IMR-90 (cell line): ENCODE results near the gene ADGRG1.

Source experiments
- BHLHE40 ChIP-seq: fragments of 150-350 bp; IDR thresholded peaks from 2 replicates; pipeline ENCODE4 v1.6.1; 2016; ENCODE audit warnings: mild to moderate bottlenecking, low read depth, low read length
- CEBPB ChIP-seq: IDR thresholded peaks from 2 replicates; pipeline ENCODE4 v1.6.1; 2012; ENCODE audit warnings: low read depth, low read length, improper control_type of control experiment
- CHD1 ChIP-seq: IDR thresholded peaks from 2 replicates; pipeline ENCODE4 v1.6.1; 2012; ENCODE audit warnings: low read depth, low read length, improper control_type of control experiment
- FOS ChIP-seq: fragments of 150-350 bp; IDR thresholded peaks from 2 replicates; pipeline ENCODE4 v1.6.1; 2016; ENCODE audit warnings: low read depth, low read length
- MAZ ChIP-seq: IDR thresholded peaks from 2 replicates; pipeline ENCODE4 v1.6.1; 2012; ENCODE audit warnings: low read depth, mild to moderate bottlenecking, low read length, improper control_type of control experiment, moderate library complexity, borderline replicate concordance
- MXI1 ChIP-seq: IDR thresholded peaks from 2 replicates; pipeline ENCODE4 v1.6.1; 2012; ENCODE audit warnings: low read depth, mild to moderate bottlenecking, low read length, moderate library complexity, borderline replicate concordance
- POLR2A ChIP-seq: IDR thresholded peaks from 2 replicates; pipeline ENCODE4 v1.6.1; 2012; ENCODE audit warnings: mild to moderate bottlenecking, low read depth, low read length
- RAD21 ChIP-seq: IDR thresholded peaks from 2 replicates; pipeline ENCODE4 v1.6.1; 2012; ENCODE audit warnings: low read length, improper control_type of control experiment
- RFX5 ChIP-seq: IDR thresholded peaks from 2 replicates; pipeline ENCODE4 v1.8.0; 2012; ENCODE audit warnings: low read depth, mild to moderate bottlenecking, low read length, moderate library complexity
- SMC3 ChIP-seq: fragments of 150-350 bp; IDR thresholded peaks from 2 replicates; pipeline ENCODE4 v1.6.1; 2016; ENCODE audit warnings: low read depth, mild to moderate bottlenecking, antibody characterized with exemption, low read length, moderate library complexity
- USF2 ChIP-seq: fragments of 150-350 bp; IDR thresholded peaks from 2 replicates; pipeline ENCODE4 v1.6.1; 2017; ENCODE audit warnings: mild to moderate bottlenecking, antibody characterized with exemption, low read length, low read depth
- TF ChIP-seq, protein P1 (sequence below): conservative IDR thresholded peaks from 2 replicates; pipeline ENCODE4 v1.5.1; 2012; ENCODE audit warnings: mild to moderate bottlenecking, low read depth, low read length, improper control_type of control experiment

GRCh38 chr16:57630407-57630797 lies 2.0 kb downstream of the ADGRG1 start:
- no peak for TF ChIP-seq SMC3
- TF ChIP-seq, protein P1, sequence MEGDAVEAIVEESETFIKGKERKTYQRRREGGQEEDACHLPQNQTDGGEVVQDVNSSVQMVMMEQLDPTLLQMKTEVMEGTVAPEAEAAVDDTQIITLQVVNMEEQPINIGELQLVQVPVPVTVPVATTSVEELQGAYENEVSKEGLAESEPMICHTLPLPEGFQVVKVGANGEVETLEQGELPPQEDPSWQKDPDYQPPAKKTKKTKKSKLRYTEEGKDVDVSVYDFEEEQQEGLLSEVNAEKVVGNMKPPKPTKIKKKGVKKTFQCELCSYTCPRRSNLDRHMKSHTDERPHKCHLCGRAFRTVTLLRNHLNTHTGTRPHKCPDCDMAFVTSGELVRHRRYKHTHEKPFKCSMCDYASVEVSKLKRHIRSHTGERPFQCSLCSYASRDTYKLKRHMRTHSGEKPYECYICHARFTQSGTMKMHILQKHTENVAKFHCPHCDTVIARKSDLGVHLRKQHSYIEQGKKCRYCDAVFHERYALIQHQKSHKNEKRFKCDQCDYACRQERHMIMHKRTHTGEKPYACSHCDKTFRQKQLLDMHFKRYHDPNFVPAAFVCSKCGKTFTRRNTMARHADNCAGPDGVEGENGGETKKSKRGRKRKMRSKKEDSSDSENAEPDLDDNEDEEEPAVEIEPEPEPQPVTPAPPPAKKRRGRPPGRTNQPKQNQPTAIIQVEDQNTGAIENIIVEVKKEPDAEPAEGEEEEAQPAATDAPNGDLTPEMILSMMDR: no peak
- no peak for TF ChIP-seq BHLHE40
- TF ChIP-seq MXI1: no peak
- no peak for TF ChIP-seq RFX5
- TF ChIP-seq POLR2A: no peak
- no peak for TF ChIP-seq FOS
- no peak for TF ChIP-seq USF2
- no peak for TF ChIP-seq RAD21
- TF ChIP-seq CHD1: no peak
- TF ChIP-seq CEBPB: no peak
- no peak for TF ChIP-seq MAZ
